A673 (cell line): ENCODE measurements around the gene BAIAP2L1.

Experiments used
- CTCF ChIP-seq: fragments of 300-800, 200-600 bp; sonication (generic); conservative IDR thresholded peaks from 2 replicates; pipeline ENCODE4 v1.5.1; 2017; ENCODE audit warnings: low read depth, mild to moderate bottlenecking, antibody characterized with exemption, low read length, moderate library complexity, mixed read lengths
- EZH2 ChIP-seq: fragments of 200-600 bp; sonication (generic); IDR thresholded peaks from 2 replicates; pipeline ENCODE4 v1.6.1; 2017; ENCODE audit warnings: borderline replicate concordance, low read depth, mild to moderate bottlenecking, mixed read lengths, antibody characterized with exemption, low read length; ENCODE audit not compliant: poor library complexity, severe bottlenecking

- TF ChIP-seq CTCF, result no peak
- no peak for TF ChIP-seq EZH2
These were observed 41.5 kb downstream of the BAIAP2L1 start for GRCh38 chr7:98359395-98359794.
